RWPE1 (cell line): ENCODE data around the gene MRPL34.

Experiments used
- CTCF ChIA-PET: fragments of 350-600 bp; sonication (Branson Sonifier 250); formaldehyde crosslinking; extraction: SDS; loops from one replicate; lab custom pipeline; 2021; lab: Yijun Ruan, JAX
- POLR2A ChIA-PET: fragments of 400-600 bp; formaldehyde crosslinking; extraction: SDS; loops from one replicate; lab custom pipeline; 2020; ENCODE audit warnings: antibody characterized with exemption; ENCODE audit not compliant: low non-redundant PET; lab: Yijun Ruan, JAX
- DNase-seq: peaks from one replicate; pipeline ENCODE4 v3.0.0; 2012; ENCODE audit warnings: low spot score
- H3K27ac ChIP-seq: fragments of 450-650 bp; 2 replicates; pipeline ENCODE4 v1.5.1; 2017
- TF ChIP-seq, protein P1 (sequence below): fragments of 450-650 bp; conservative IDR thresholded peaks from 2 replicates; pipeline ENCODE4 v1.5.1; 2017; ENCODE audit warnings: low read depth, mild to moderate bottlenecking

Gene MRPL34

DNA sequence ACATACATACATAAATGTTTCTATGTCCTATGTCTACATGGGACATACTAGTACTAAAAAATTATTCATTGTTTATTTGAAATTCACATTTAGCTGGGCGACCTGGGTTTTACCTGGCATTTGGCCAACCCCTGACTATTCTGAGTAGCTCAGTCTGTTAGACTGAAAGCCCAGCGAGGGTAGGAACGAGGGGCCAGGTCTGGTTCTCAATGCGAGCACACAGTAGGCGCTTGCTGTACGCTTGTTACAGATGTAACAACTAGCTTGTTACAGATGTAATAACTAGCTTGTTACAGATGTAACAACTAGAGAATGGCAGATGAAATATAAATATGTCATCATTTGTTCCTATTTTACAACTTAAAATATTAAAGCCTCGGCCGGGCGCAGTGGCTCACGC is 29.9 kb downstream of the MRPL34 start:
- ChIA-PET CTCF (interaction anchor here (0.6 kb wide), 1 partner anchor 52 kb away, joined by 4 read pairs; no protein-coding TSS in a partner anchor), POLR2A (interaction anchor here (0.6 kb wide), 1 partner anchor 600 kb away, joined by 4 read pairs; no protein-coding TSS in a partner anchor)
- no peak for DNase-seq
- peak overlapping the region; percentile 98 for H3K27ac ChIP-seq
- TF ChIP-seq, protein P1, sequence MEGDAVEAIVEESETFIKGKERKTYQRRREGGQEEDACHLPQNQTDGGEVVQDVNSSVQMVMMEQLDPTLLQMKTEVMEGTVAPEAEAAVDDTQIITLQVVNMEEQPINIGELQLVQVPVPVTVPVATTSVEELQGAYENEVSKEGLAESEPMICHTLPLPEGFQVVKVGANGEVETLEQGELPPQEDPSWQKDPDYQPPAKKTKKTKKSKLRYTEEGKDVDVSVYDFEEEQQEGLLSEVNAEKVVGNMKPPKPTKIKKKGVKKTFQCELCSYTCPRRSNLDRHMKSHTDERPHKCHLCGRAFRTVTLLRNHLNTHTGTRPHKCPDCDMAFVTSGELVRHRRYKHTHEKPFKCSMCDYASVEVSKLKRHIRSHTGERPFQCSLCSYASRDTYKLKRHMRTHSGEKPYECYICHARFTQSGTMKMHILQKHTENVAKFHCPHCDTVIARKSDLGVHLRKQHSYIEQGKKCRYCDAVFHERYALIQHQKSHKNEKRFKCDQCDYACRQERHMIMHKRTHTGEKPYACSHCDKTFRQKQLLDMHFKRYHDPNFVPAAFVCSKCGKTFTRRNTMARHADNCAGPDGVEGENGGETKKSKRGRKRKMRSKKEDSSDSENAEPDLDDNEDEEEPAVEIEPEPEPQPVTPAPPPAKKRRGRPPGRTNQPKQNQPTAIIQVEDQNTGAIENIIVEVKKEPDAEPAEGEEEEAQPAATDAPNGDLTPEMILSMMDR: no peak

GRCh38 chr19:17336872-17337674 is 31.4 kb downstream of the MRPL34 start, which contains the start of gene GTPBP3:
GTPBP3 (plus strand) TSS chr19:17337553; CDS start chr19:17337612, 59 bp downstream.
- TF ChIP-seq, protein P1: no peak
- CTCF ChIA-PET: no interaction called here
- POLR2A ChIA-PET: no interaction called here

DNA sequence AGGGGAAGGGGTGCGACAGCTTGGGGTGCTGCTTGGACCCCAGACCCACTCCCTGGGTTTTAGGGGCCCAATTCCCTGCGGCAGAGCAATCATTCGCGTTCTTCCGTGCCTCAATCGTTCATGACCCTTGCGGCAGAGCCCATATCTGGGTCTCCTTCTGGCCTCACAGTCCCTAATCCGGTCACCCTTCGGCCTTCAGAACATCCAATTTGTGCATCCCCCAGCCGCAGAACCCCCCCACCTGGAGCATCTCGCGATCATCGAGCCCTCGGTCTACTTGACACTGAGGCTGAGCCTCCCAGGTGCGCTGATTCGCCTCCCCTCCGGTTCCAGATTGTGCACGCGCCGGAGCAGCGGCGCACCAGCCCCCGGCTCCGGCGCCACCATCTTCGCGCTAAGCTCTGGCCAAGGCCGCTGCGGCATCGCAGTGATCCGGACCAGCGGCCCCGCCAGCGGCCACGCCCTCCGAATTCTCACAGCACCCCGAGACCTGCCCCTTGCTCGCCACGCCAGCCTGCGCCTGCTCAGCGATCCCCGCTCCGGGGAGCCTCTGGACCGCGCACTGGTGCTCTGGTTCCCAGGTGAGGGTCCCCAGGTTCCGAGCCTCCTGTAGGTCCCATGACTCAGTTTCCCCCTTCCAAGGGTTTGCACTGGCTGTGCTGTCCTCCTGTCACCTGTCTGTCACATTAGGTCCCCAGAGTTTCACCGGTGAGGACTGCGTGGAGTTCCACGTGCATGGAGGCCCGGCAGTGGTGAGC is 32.2 kb downstream of the MRPL34 start:
- POLR2A ChIA-PET: interaction anchor here (0.6 to 0.7 kb wide), 2 partner anchors 11 to 276 kb away, joined by 4 to 8 read pairs; no protein-coding TSS in a partner anchor
- CTCF ChIA-PET: no interaction called here
- TF ChIP-seq, protein P1: no peak
- H3K27ac ChIP-seq: peak overlapping the region; percentile 98
- peak; percentile 55 for DNase-seq

More at GRCh38 chr19:17336872-17337674, 31.4 kb downstream of the MRPL34 start, which contains the start of gene GTPBP3:
- peak; percentile 97 for DNase-seq
- peak within 1 kb of the TSS; percentile 98 for H3K27ac ChIP-seq

DNA sequence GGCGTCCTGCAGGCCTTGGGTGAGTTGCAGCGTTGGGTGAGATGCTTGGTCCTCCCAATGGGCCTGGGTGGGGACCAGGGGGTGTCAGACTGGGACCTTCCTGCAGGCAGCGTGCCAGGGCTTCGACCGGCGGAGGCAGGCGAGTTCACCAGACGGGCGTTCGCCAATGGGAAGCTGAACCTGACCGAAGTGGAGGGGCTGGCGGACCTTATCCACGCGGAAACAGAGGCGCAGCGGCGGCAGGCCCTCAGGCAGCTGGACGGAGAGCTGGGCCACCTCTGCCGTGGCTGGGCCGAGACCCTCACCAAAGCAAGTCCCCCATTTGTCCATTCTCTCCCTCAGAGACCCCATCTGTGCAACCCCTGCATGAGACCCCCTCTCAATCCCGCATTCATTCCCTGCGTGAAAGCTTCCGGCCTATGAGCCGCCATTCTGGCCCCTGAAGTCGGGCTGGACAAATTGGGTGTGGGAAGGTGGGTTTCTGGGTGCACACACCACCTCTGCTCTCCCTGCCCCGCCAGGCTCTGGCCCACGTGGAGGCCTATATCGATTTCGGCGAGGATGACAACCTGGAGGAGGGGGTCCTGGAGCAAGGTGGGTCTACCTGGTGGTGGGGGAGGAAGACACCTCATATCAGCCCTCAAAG is 32.9 kb downstream of the MRPL34 start:
- peak overlapping the region; percentile 98 for H3K27ac ChIP-seq
- TF ChIP-seq, protein P1: no peak
- ChIA-PET CTCF (no interaction called here), POLR2A (interaction anchor here (0.6 kb wide), 1 partner anchor 275 kb away, joined by 4 read pairs; no protein-coding TSS in a partner anchor)
- no peak for DNase-seq

GRCh38 chr19:17339088-17339741 is 33.5 kb downstream of the MRPL34 start:
- TF ChIP-seq, protein P1: no peak
- H3K27ac ChIP-seq: peak overlapping the region; percentile 98
- DNase-seq: peak; percentile 36
- ChIA-PET POLR2A (no interaction called here), CTCF (no interaction called here)
